Ovary (tissue), 9 donors: ENCODE data around the gene DUSP6. TPM values are rescaled to one million over a fixed set of nuclear protein-coding genes. Genes with fewer than 3 reads are reported as not detected.

Source experiments
- DNase-seq, 5 donors: peaks; one replicate each; pipeline ENCODE4 v3.0.0-alpha.2; 2019 to 2020
- H3K27ac ChIP-seq, 2 donors: fragments of 200-600 bp; one replicate each; pipeline versions ENCODE4 v1.5.1 to v1.8.0; 2019 to 2022
- H3K27me3 ChIP-seq: fragments of 200-600 bp; one replicate; pipeline ENCODE4 v1.8.0; 2022
- H3K36me3 ChIP-seq: fragments of 200-600 bp; sonication (generic); one replicate; pipeline ENCODE4 v1.5.1; 2019
- H3K4me1 ChIP-seq: one replicate; pipeline ENCODE4 v1.8.1; 2013; ENCODE audit warnings: mild to moderate bottlenecking, moderate library complexity; ENCODE audit not compliant: insufficient read depth
- H3K4me3 ChIP-seq: fragments of 200-600 bp; sonication (generic); one replicate; pipeline ENCODE4 v1.5.1; 2017
- H3K9me3 ChIP-seq, 2 donors: fragments of 200-600 bp in 1 of 2; sonication (generic) in 1 of 2; one replicate each; pipeline versions ENCODE4 v1.5.1 to v1.8.1; 2013 to 2019; ENCODE audit warnings: mild to moderate bottlenecking in 1 of 2, moderate library complexity in 1 of 2
- EP300 ChIP-seq: sonication (generic); formaldehyde crosslinking; IDR thresholded peaks from one replicate; pipeline ENCODE4 v1.6.1; 2017; ENCODE audit warnings: antibody characterized with exemption
- POLR2A ChIP-seq: fragments of 450-650 bp; IDR thresholded peaks from one replicate; pipeline ENCODE4 v1.6.1; 2017; ENCODE audit warnings: antibody characterized with exemption, mild to moderate bottlenecking, moderate library complexity
- WGBS, 3 donors: extraction: QIAGEN DNeasy Blood & Tissue Kit in 1 of 3; methylation state at CpG; one replicate each; pipeline versions ENCODE4 v1.1.5 to v1.1.7; 2013 to 2017; 5-methylcytosine and 5-hydroxymethylcytosine counted together
- intact Hi-C, 4 donors: fragments of 100-400 bp; cut with DNase I; formaldehyde crosslinking; loops; one replicate each; pipeline versions ENCODE4 v1.11.0 to v1.15.1; 2022 to 2023
- polyA plus RNA-seq, 2 donors: library from polyadenylated mRNA; stranded (reverse); fragments of 200-250 nt in 1 of 2; fragments of 350-450 nt in 1 of 2; fragmentation: Illumina TruSeq in 1 of 2; extraction: RNeasy Lipid Tissue Mini Kit (QIAGEN cat#74804) in 1 of 2; gene quantifications; one replicate each; pipeline ENCODE4 v1.2.3, GENCODE V29; 2013 to 2014
- total RNA-seq, 7 donors: library from RNA; depleted of rRNA in 2 of 7; stranded (reverse); fragments of >200 nt in 2 of 7; fragmentation: NEBNext Ultra II Directional in 3 of 7; extraction: Animal tissue kit (Norgen Biotek cat#: 25700) in 3 of 7; gene quantifications; one replicate each; pipeline versions ENCODE4 v1.1.0 to v1.2.4, GENCODE V29; 2016 to 2023
- TF ChIP-seq, protein P1 (sequence below), 3 donors: fragments of 450-650 bp in 2 of 3; fragments of 200-600 bp in 1 of 3; IDR thresholded peaks; one replicate each; pipeline versions ENCODE4 v1.5.1 to v1.8.0; 2016 to 2022; ENCODE audit warnings: antibody characterized with exemption in 3 of 3, mild to moderate bottlenecking in 1 of 3
- donor health status: DM: no; HTN: no; CAD: no; lungs with moderate emphysema.
- donor health status: DM: no; HTN: no; CAD: no.
- donor health status: Bipolar disorder and iron deficiency.
- donor health status: DM: yes; HTN: yes; CAD: no.
- donor health status: DM: no; HTN: no; CAD: no.
- donor health status: DM: yes; HTN: yes; CAD: no.

DUSP6 gene
- total and polyA plus RNA-seq, 9 donors, result 10.8 to 35.5 (median 20.5) TPM

DNA sequence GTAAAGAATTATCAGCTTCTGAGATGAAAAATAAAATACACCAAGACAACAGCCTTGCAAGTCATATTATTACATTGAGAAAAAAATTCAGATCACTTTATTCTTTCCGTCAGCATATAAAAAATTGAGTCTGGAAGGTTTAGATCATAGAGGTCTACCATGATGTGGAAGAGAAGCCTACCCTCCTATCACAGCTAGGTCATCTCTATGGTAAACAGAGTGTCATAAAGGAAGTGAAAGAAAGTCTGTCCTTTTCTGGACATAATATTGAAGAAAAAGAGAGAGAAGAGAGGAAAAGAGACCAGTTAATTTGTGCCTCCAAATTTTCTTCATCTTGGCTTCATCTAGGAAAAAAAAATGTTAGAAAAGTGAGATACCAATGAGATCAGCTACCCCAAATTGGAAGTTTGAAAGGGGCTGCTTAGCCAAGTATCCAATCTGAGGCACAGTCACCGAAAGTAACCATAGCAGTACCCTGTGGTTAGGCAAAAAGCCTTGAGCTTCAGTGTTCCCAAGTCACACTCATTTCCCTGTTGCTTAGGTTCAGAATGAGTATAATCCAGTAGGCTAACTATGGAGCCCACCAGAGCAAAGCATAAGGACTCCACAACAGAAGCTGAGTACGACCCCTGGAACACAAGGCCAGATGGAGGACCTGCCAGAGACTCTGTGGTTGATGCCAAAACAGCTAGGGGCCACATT, 38.1 kb downstream of the DUSP6 start:
- no peaks in the 10 kb centered on the region for H3K4me1 ChIP-seq
- 85 to 91% (median 90%) methylated on average over 3 of the region's 3 CpGs for WGBS, 3 donors
- no peaks in the 10 kb centered on the region for H3K36me3 ChIP-seq
- H3K27me3 ChIP-seq, result no peaks in the 10 kb centered on the region
- no peak overlapping the region for H3K4me3 ChIP-seq
- no peak for DNase-seq
- intact Hi-C loops, result no loop called here
- H3K9me3 ChIP-seq, result no peaks in the 10 kb centered on the region
- H3K27ac ChIP-seq, result no peak overlapping the region
- TF ChIP-seq POLR2A (no peak), EP300 (no peak)
- TF ChIP-seq, protein P1, sequence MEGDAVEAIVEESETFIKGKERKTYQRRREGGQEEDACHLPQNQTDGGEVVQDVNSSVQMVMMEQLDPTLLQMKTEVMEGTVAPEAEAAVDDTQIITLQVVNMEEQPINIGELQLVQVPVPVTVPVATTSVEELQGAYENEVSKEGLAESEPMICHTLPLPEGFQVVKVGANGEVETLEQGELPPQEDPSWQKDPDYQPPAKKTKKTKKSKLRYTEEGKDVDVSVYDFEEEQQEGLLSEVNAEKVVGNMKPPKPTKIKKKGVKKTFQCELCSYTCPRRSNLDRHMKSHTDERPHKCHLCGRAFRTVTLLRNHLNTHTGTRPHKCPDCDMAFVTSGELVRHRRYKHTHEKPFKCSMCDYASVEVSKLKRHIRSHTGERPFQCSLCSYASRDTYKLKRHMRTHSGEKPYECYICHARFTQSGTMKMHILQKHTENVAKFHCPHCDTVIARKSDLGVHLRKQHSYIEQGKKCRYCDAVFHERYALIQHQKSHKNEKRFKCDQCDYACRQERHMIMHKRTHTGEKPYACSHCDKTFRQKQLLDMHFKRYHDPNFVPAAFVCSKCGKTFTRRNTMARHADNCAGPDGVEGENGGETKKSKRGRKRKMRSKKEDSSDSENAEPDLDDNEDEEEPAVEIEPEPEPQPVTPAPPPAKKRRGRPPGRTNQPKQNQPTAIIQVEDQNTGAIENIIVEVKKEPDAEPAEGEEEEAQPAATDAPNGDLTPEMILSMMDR (IDR thresholded peaks at IDR 0.05), result no peak

- no peak for DNase-seq
- Histone ChIP-seq H3K4me1 (no peaks in the 10 kb centered on the region), H3K4me3 (no peak overlapping the region), H3K27me3 (no peaks in the 10 kb centered on the region), H3K27ac (no peak overlapping the region), H3K36me3 (no peaks in the 10 kb centered on the region), H3K9me3 (no peaks in the 10 kb centered on the region)
- WGBS, 3 donors, result 96 to 97% (median 97%) methylated on average over 4 of the region's 4 CpGs
- intact Hi-C loops, result no loop called here
- TF ChIP-seq EP300, result no peak
- TF ChIP-seq, protein P1 (IDR thresholded peaks at IDR 0.05), result no peak
- TF ChIP-seq POLR2A, result no peak
Measured at GRCh38 chr12:89311703-89312293, 40.5 kb downstream of the DUSP6 start.

DNA sequence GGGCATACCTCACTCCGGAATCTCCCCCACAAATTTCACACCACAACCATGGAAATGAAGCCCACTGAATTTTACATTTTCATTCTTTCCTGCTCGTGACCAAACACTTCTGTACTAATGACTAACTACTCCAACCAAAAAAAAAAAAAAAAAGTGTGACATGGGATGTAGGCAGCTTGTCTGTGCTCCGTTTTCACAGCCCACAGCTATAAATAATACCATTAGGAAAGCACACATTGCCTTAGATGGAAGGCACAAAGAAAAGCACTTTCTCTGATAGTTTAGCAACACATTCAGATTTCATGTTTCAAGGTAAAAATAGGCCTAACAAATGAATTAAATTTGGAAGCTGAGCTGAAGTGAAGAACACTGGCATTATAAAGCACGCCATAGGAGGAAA, 42.5 kb downstream of the DUSP6 start:
- Histone ChIP-seq H3K4me1 (no peaks in the 10 kb centered on the region), H3K27me3 (no peaks in the 10 kb centered on the region), H3K27ac (no peak overlapping the region), H3K4me3 (no peak overlapping the region), H3K36me3 (no peaks in the 10 kb centered on the region), H3K9me3 (no peaks in the 10 kb centered on the region)
- no peak for DNase-seq
- intact Hi-C loops, result no loop called here
- WGBS, 3 donors, result 58 to 69% (median 69%) methylated on average over 4 of the region's 4 CpGs
- no peak for TF ChIP-seq POLR2A
- TF ChIP-seq EP300, result no peak
- TF ChIP-seq, protein P1 (IDR thresholded peaks at IDR 0.05), result no peak

DNA sequence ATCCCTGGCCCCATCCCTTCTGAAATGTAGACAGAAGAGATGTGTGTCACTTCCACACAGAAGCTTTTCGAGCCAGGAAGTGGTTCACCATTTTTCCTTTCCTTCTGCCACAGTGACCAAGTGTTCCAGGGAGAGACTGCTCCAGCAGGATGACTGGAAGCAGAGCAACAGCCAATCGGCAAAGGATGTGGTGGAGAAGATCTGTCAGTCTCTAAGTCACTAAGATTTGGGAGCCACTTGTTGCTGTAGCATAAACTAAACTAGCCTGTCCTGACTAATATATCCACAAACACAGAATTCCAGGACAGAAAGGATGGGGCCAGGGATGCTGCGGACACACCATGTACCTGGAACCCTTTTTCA, 42.9 kb downstream of the DUSP6 start:
- Histone ChIP-seq H3K27ac (no peak overlapping the region), H3K27me3 (no peaks in the 10 kb centered on the region), H3K36me3 (no peaks in the 10 kb centered on the region), H3K4me3 (no peak overlapping the region), H3K9me3 (no peaks in the 10 kb centered on the region), H3K4me1 (no peaks in the 10 kb centered on the region)
- no peak for DNase-seq
- TF ChIP-seq POLR2A, result no peak
- no peak for TF ChIP-seq EP300
- TF ChIP-seq, protein P1 (IDR thresholded peaks at IDR 0.05), result no peak
- intact Hi-C loops, result no loop called here
- 82 to 86% (median 84%) methylated on average over 3 of the region's 3 CpGs for WGBS, 3 donors
